ENCODE measurements around the gene MATN4.

The MATN4 gene

DNA sequence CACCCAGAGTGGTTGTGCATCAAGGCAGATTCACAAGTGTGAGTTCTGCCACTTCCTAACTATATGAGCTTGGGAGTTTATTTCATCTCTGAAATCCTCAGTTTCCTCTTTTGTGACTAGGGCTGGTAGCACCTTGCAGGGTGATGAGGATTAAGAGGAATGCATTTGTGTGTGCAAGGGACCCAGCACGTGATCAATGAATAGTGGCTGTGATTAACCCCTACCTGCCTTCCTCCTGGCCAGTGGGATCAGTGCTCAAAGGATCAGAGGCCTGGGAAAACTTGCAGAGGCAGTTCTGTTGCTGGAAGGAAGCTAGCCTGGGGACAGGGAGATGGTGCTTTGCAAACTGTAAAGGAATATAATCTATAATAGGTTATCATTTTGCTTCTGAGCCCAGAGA, 32.9 kb upstream of the MATN4 start:
- DNase-seq: no peak

DNA sequence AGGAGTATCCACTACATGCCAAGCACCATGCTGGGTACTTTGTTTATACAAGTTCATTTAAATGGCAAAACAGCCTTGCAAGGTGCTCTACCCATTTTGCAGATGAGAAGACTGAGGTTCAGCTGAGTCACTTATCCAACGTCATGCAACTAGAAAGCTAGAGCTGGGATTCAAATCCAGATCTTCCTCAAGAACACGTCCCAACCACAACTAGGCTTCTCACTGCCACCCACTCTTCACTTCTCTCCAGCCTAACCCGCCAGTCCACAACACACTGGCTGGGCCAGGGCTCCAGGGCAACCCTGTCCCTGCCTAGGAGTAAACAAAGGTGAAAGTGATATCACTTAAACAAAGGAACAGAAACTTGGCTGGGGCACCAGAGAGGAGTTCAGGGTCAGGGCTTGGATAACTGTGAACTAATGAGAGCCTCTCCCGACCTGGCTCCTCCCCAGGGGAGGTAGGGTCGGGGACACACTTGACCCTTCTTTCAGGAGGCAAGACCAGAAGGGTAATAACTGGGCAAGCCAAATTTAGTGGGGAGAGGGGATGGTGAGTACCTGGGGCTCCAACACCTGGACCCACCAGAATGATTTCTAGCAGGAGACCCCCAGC, 32.2 kb upstream of the MATN4 start:
- DNase-seq: no peak

DNA sequence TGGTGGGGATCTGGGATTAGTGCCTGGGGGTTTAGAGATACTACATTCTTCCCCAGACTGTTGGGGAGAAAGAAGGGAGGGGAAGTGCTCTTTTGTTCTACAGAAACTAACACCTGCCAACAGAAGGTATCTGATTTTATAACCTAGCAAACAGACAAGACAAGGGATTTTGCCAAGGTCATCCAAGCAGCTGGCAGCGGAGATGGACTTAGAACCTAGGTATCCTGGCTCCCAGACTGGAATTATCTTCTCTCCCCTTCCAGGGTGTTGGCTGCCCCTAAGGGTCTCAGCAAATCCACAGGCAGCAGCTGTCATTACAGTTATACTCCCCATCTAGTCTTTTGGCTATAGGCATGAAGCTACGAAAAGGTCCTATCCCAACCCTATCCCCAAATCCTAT, 31.7 kb upstream of the MATN4 start:
- no peak for DNase-seq

DNA sequence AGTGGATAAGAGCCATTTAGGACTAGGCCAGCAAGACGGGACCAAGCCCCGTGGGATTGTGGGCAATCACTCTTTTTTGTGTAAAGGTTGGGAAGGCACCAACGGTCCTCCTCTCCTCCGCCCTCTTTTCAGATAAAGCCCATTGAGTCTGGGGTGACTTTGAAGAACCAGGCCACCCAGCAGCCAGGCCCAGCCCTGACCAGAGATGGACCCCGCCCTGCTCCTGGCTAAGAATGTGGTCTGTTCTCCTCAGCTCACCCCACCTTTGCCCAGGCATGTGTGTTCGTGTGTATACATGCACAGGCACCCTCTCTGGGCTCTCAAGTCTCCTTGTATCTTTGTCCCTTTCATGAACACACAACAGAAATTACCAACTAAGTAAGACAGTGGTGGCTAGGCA, 31.0 kb upstream of the MATN4 start:
- DNase-seq: no peak

DNA sequence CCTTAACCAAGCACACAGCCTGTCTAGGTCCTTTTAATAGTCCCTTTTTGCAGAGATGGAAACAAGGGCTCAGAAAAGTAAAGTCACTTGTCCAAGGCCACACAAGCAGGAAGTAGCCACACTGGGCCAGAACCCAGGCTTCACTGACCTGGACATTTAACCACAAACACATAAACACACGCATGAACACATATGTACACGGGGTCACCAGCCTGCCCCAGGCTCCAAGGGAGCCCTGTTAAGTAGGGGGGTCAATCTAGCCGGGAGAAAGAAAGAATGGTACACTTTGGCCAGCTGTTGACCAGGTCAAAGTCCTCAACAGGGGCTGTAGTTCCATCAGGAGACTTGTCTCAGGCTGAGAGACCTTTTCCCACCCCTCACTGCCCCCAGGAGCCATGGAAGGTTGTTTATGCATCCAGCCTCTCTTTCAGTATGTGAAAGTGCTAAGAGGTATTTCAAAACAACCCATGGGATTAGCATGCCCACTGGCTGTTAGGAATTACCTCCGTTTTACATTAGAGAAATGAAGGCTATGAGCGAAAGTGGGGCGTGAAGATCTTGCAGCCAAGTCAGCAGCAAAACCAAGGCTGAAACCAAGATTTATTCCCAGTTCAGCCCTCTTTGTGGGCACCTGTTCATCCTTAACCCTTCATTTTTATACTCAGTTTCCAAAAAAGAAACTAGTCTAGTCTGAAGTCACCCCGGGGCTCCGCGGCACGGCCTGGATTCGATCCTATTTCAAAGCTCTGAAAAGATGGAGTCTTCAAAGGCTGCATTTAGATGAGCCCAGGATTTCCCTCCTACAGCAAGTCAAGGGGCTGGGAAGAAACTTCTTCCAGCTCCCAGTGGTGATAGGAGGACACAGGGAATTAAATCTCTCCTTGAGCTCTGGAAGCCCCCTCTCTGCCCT, 30.3 kb upstream of the MATN4 start:
- no peak for DNase-seq

DNA sequence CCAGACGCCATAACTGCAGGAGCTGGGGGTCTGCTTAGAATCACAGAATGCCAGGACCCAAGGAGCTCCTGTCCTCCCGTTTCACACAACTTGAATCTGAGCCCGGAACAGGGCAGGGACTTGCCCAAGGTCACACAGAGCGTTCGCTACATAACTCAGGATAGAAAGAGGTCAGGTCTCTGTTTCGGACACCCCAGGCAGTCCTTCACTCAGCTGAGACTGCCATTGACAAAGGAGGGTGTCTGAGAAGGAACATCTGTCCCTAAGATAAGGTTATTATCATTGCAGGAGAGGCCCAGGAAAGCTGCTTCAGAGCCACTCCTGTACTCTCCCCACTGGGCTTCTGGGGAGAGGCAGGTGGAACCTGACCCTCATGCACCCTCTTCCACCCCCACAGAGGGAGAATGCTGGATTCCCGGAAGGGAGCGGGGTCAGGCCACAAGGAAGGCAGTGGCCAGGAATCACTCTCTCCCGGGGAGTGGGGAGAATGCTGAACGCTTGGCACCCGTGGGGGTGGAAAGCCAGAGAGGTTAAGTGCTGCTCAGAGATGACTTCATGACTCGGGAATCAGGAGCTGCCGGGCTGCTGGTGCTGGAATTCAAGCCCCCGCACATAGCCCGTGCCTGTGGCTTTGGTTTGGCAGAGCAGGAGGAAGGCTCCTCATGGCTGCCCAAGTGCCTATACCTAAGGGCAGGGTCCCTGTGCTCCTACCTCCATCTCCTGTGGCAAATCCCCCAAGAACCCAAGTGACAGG, 29.4 kb upstream of the MATN4 start:
- DNase-seq: no peak

DNA sequence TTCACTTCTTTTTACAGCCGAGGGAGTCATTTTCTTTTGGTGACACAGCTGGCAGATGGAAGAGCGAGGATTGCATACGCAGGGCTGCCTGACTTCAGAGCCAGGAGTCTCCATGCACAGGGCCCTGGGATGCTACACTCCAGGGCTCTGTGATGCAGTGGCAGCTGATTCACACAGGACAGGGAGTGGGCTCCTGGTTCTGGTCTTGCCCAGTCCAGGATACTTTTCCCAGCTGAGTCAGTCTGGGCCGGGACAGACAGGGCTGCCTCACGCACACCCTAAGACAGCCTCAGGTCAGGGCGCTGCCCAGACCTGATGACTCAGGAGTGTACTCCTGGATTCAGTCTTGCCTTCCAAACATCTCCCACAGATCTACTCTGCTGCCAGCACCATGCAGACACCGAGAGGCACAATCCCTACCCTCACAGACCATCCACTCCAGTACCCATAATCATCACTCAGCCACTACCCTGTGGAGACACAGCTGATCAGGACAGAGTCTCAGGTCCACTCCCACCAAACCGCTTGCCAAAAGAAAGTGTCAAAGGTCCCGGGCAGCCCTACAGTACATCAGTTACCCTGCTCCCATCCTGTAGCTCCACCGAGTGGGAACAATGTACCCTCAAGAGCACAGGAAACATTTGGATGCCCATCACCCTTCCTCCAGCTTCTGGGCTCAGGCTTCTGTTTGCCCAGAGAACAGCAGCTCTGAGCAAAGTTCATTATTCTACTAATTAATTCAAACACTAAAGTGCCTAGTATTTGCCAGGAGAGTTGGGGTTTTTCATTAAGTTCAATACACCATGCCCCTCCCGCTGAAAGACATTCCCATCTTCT, 28.6 kb upstream of the MATN4 start:
- no peak for DNase-seq

DNA sequence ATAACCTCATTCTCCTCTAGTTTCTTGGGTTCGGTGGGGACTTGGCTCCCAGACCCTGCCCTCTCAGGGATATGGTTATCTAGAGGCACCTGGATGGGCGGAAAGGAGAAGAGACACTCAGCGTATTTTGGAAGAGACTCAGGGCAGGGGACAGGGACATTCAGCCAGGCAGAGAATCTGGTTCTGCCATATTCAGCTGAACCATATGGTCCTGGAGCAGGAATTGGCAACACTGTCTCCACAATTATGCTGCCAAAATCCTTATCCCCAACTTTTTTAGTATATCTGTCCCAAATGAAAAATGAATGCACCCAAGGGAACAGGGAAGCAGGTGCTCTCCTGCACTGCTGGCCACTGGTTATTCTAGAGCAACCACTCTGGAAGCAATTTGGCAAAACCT, 22.4 kb upstream of the MATN4 start:
- no peak for DNase-seq

DNA sequence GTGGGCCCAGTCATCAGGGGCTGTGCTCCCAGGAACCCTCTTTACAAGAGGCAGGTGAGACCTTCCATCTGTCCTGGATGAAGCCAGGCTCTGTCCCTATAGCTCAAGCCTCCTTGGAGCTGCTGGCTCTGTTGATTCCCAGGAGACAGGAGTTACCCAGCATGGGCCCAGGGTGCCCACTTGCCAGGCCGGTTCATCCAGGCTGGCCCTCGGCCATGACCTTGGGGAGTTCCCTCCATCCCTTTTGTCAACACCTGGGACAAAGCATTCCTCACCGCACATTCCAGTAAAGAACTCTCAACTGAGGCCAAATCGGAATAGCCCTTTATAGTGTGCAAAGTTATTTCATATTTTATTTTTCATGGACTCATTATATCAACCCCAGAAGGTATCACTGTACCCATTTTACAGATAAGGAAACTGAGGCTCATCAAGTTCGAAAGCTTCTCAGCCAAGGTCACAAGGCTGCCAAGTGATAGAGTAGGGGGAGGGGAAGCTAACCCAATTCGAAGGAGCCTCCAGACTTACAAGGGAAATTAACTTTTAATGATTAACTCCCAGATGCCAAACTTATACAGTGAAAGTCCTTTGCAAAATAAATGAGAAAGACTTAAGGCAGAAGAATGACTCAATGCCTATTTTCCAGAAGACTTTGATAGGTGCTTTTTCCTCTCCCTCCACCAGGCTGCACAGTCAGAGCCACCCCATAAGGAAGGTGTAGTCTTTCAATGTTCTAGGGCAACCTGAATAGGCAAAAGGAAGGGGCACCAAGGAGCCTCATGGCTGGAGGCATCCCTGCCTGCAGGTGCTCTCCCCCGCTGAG, 21.6 kb upstream of the MATN4 start:
- DNase-seq: no peak

DNA sequence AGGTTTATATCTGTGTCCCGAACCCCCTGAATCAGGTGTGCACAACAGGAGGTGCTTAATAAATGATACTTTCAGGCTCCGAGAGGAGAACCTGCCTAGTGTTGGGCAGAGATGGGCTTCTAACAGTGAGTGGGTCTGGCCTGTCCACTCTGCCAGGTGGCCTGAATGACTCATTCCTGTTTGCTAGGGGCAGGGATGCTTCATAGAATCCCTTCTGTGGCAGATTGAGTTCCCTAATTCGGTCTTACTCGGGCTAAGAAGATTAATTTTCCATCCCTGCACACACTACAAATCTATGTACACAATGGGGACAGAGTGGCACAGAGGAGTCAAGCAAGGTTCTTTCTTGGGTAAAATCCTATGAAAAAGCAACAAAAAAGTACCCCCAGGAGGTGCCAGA, 20.4 kb upstream of the MATN4 start:
- DNase-seq: no peak

DNA sequence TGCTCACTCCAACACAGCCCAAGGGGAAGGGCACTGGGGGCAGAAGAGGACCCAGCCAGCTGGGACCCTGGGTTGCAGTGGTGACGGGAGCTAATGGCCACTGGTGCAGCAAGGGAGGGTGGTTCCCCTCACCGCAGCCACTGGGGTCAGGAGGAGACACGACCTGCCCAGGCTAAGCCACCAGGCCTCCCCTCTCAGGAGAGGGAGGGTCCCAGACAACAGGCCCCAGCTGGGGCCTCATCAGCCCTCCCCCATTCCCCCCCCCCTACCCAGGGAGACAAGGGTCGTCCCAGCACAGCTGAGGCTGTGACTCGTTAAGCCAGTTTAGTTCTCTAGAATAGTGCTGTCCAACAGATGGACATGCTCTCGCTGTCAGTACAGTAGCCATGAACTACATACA, 17.3 kb upstream of the MATN4 start:
- no peak for DNase-seq

DNA sequence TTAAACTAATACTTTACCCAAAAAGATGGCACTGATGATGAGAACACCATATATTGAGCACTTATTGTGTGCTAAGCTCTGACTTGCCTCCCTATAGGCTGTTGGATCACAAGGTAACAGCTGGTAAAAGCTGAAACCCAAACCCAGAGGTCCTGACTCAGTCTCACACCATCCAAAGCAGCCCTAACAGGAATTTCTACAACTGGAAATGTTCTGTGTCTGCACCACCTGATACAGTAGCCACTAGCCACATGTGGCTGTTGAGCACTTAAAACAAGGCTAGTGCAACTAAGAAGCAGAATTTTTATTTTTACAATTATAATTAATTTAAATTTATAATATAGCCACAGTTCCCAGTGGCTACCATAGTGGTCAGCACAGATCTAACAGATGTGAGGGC, 15.6 kb upstream of the MATN4 start:
- DNase-seq: no peak

DNA sequence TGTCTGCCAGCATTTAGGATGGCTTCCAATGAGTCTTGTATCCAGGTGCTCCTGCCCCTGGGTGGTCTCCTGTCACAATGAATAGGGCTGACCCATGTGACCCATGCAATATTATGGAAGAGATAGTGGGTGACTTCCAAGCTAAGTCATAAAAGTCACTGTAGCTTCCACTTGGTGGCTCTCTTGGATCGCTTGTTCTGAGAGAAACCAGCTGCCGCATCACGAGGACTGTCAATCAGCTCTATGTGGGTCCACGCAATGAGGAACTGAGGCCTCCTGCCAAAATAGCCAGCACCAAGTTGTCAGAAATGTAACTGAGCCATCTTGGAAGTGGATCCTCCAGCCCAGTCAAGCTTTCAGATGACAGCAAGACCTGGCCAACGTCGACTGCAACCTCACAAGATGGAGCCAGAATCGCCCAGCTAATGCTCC, 14.9 kb upstream of the MATN4 start:
- peak; percentile 47 for DNase-seq

DNA sequence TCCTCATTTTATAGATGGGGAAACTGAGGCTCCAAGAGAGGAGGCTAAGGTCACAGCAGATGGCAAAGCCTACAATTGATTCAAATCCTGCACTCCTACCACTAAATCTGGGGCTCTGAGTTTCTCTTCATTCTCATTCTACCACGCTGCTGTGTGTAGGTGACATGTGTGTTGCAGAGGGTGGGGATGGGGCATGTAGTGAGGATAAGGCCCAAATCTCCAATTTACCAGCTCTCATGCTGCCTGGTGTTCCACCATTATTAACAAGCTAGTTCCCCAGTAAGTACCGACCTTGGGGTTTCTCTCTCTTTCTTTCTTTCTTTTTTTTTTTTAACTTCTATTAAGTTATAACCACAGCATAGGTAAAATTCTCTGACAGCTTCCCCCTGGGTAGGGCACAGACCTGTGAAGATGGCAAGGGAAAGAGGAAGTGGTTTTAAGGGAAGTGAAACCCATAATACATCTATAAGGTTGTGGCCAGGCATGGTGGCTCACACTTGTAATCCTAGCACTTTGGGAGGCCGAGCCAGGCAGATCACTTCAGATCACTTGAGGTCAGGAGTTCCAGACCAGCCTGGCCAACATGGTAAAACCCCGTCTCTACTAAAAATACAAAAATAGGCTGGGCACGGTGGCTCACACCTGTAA, 13.0 kb upstream of the MATN4 start:
- DNase-seq: peak; percentile 52

DNA sequence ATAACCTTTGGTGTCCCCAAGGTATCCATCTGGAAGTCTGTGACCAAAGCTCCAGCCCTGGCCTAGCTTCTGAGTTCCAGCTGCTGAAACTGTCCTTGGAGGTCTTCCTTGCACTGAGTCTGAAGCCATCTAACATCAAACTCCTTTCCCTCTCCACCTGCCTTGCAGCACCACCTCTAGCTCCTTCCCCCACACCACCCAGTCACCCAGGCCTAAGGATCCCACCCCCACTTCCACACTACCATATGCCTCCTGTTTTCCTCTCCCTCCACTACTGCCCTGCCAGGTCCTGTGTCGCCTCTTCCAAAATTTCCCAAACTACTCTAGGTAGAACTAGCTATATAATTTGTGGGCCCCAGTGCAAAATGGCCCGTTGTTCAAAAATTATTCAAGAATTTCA, 10.8 kb upstream of the MATN4 start:
- no peak for DNase-seq

DNA sequence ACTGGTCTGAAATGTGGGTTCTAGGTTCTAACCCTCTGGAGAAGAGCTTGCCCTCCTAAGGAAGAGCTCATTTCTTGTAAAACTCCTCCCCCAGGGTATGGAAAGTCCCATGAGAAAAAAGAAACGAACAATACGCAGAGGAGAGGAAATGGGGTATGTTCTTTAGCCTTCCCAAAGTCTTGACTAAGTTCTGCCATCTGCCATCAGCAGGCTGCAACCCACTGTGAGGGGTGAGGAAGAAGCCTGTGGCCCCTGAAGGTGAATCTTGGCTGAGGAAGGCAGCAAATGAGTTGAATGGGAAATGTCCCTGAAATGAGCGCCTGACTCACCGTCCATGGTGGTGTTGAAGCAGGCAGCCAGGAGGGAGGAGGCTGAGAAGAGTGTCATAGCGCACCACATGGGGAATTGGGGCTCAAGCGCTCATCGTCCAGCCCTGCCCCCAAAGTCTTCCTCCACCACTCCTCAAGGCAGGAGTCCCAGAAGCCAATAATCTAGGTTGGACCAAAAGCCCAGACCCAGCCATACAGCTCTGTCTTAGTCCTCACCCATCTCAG, 10.4 kb upstream of the MATN4 start:
- no peak for DNase-seq

DNA sequence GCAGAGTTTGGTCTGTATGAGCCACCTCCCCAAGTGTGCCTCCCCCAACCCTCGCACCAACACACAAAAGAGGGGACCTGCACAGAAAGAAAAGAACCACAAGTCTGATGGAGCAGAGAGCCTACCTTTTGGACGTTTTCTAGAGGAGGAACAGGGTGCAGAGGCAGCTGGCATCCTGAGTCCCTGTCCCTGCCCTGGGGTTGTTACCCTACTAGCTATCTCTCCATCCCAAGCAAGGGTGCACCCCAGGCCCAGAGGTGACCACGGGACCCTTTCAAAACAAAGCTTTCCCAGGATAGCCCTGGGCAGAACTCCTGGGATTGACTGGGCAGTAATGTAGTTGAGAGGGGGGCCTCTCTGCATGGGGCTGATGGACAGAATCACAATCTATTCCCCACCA, 9.7 kb upstream of the MATN4 start:
- no peak for DNase-seq

DNA sequence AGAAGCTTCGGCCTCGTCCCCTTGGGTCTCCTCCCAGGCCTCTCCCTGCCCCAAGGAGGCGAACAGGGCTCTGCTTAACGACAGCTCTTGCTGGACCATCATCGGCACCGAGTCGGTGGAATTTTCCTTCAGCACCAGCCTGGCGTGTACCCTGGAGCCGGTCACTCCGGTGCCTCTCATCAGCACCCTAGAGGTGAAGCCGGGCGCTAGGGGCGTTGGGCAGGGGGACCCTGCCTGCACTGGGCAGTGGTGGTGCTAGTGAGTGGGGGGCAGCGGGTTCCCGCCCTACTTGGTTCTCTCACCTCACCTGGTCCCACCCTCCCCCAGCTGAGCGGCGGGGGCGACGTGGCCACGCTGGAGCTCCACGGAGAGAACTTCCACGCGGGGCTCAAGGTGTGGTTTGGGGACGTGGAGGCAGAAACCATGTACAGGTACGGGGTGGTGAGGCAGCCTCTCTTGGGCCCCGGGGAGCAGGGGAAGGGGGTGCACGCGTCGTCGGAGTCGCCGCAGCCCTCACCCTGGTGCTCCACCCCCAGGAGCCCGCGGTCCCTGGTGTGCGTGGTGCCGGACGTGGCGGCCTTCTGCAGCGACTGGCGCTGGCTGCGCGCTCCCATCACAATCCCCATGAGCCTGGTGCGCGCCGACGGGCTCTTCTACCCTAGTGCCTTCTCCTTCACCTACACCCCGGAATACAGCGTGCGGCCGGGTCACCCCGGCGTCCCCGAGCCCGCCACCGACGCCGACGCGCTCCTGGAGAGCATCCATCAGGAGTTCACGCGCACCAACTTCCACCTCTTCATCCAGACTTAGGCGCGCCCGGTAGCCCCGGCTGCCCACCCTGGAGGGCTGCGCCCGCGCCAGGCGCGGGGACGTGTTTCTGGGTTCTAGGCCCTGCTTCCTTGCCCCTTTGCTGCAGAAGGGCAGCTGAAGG, 8.3 kb upstream of the MATN4 start:
- no peak for DNase-seq

DNA sequence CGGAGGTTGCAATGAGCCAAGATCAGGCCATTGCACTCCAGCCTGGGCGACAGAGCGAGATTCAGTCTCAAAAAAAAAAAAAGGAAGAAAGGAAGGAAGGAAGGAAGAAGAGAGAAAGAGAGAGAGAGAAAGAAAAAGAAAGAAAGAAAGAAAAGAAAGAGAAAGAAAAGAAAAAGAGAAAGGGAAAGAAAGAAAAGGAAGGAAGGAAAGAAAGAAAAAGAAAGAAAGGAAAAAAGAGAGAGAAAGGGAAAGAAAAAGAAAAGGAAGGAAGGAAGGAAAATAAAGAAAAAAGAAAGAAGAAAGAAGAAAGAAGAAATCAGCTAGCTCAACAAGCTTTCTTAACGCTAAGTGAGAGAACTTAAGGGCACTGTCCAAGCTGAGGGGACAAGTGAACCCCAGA, 7.6 kb upstream of the MATN4 start:
- no peak for DNase-seq

DNA sequence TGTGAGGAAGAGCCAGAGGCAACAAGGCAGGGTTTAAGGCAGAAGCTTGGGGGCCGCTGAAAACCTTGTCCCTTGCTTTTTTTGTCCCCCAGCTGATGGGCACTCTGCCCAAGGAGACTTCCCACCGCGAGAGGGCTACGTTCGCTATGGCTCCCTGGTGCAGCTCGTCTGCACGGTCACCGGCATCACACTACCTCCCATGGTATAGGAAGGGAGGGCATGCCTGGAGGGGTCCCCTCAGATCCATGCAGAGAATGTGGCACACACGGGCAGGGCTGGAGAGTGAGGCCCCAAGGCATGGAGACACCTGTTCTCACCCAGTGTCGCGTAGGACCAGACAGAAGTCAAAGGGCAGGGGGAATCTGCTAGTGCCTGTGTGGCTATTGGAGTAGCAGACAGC, 5.8 kb upstream of the MATN4 start:
- DNase-seq: no peak

Data from CD4-positive, alpha-beta T cell treated with Interferon gamma for 1 hour (primary cell).